DMS114 treated with DMSO at 0.1 percent for 48 hours (cell line): ENCODE data around the gene LAMA1.

Experiments used
- DNase-seq: peaks from one replicate; lab custom pipeline; 2025; ENCODE audit not compliant: unreplicated experiment; lab: John Stamatoyannopoulos, UW

Gene LAMA1

GRCh38 chr18:7116001-7116730 is 1.4 kb downstream of the LAMA1 start:
- DNase-seq, result peak; percentile 38

- DNase-seq, result no peak
Measured at GRCh38 chr18:7112936-7113335, 4.7 kb downstream of the LAMA1 start.

- no peak for DNase-seq
Measured at GRCh38 chr18:7111134-7111533, 6.5 kb downstream of the LAMA1 start.

GRCh38 chr18:7105943-7106342 is 11.7 kb downstream of the LAMA1 start:
- no peak for DNase-seq

- no peak for DNase-seq
Measured at GRCh38 chr18:7105268-7105667, 12.3 kb downstream of the LAMA1 start.

- DNase-seq, result no peak
Measured at GRCh38 chr18:7104649-7105048, 12.9 kb downstream of the LAMA1 start.

- DNase-seq, result no peak
Measured at GRCh38 chr18:7102131-7102530, 15.5 kb downstream of the LAMA1 start.

- no peak for DNase-seq
Measured at GRCh38 chr18:7096838-7097237, 20.8 kb downstream of the LAMA1 start.

GRCh38 chr18:7094427-7094826 is 23.2 kb downstream of the LAMA1 start:
- DNase-seq, result no peak

- no peak for DNase-seq
Measured at GRCh38 chr18:7090771-7091170, 26.8 kb downstream of the LAMA1 start.

GRCh38 chr18:7089369-7089768 is 28.2 kb downstream of the LAMA1 start:
- no peak for DNase-seq

- DNase-seq, result no peak
Measured at GRCh38 chr18:7084080-7085065, 33.2 kb downstream of the LAMA1 start.

- no peak for DNase-seq
Measured at GRCh38 chr18:7082671-7083070, 34.9 kb downstream of the LAMA1 start.

- DNase-seq, result no peak
Measured at GRCh38 chr18:7079231-7079630, 38.4 kb downstream of the LAMA1 start.

- no peak for DNase-seq
Measured at GRCh38 chr18:7072593-7072992, 45.0 kb downstream of the LAMA1 start.

- DNase-seq, result no peak
Measured at GRCh38 chr18:7071600-7071999, 46.0 kb downstream of the LAMA1 start.

GRCh38 chr18:7070466-7070865 is 47.1 kb downstream of the LAMA1 start:
- no peak for DNase-seq

GRCh38 chr18:7068871-7069590 is 48.6 kb downstream of the LAMA1 start:
- no peak for DNase-seq

GRCh38 chr18:7066965-7067555 is 50.5 kb downstream of the LAMA1 start:
- DNase-seq, result no peak

- no peak for DNase-seq
Measured at GRCh38 chr18:7065736-7066135, 51.9 kb downstream of the LAMA1 start.

GRCh38 chr18:7064346-7064745 is 53.3 kb downstream of the LAMA1 start:
- DNase-seq, result no peak
